Gastrocnemius medialis (tissue), 4 donors: ENCODE measurements around the gene VAPB.

Experiments used
- CTCF ChIP-seq, 5 experiments: fragments of 450-650 bp in 3 of 5; fragments of 200-600 bp in 2 of 5; sonication (generic) in 2 of 5; IDR thresholded peaks in 4 of 5; conservative IDR thresholded peaks in 1 of 5; 1 replicate in 4 of 5; 2 replicates in 1 of 5; pipeline ENCODE4 v1.5.1; 2016 to 2019; ENCODE audit warnings: antibody characterized with exemption in 5 of 5, mild to moderate bottlenecking in 3 of 5, moderate library complexity in 3 of 5
- POLR2A ChIP-seq, 2 donors: fragments of 450-650 bp; IDR thresholded peaks; one replicate each; pipeline ENCODE4 v1.6.1; 2017; ENCODE audit warnings: antibody characterized with exemption in 2 of 2, mild to moderate bottlenecking in 2 of 2, moderate library complexity in 2 of 2

- TF ChIP-seq CTCF (IDR thresholded peaks at IDR 0.05 in 4 of 5, conservative IDR thresholded peaks at IDR 0.05 in 1 of 5) (no peak), POLR2A (IDR thresholded peaks at IDR 0.05) (no peak)
Observed at GRCh38 chr20:58472273-58473018, 83.4 kb downstream of the VAPB start.
